Activated naive CD4-positive, alpha-beta T cell treated with anti-CD3 and anti-CD28 coated beads, Interleukin-2, amount 10 ng/mL, durations not matched to agents 7 days and 5 days (primary cell): ENCODE data around the gene KLHL41.
"Not testable (repeated sequence)": the region's sequence is repeated elsewhere in the genome, so short reads cannot be mapped to it uniquely, and the experiment has no call there.

Experiments used
- CTCF ChIA-PET: fragments of 350-600 bp; sonication (Branson Sonifier 250); formaldehyde crosslinking; loops from one replicate; lab custom pipeline; 2021; ENCODE audit warnings: antibody characterized with exemption; lab: Charles Lee
- DNase-seq: peaks from one replicate; pipeline ENCODE4 v3.0.0-alpha.2; 2020
- H3K27ac Mint-ChIP-seq: one replicate; pipeline ENCODE4 v1.8.0; 2021; ENCODE audit warnings: mild to moderate bottlenecking, moderate library complexity, mixed read lengths
- H3K27me3 Mint-ChIP-seq: one replicate; pipeline ENCODE4 v1.8.0; 2021; ENCODE audit warnings: mild to moderate bottlenecking, mixed read lengths
- H3K36me3 Mint-ChIP-seq: one replicate; pipeline ENCODE4 v1.8.0; 2021; ENCODE audit warnings: mixed read lengths
- H3K4me1 Mint-ChIP-seq: one replicate; pipeline ENCODE4 v1.8.0; 2021; ENCODE audit warnings: mixed read lengths
- H3K4me3 Mint-ChIP-seq: one replicate; pipeline ENCODE4 v1.8.0; 2021; ENCODE audit warnings: mild to moderate bottlenecking, moderate library complexity, mixed read lengths
- H3K9me3 Mint-ChIP-seq: one replicate; pipeline ENCODE4 v1.8.0; 2021; ENCODE audit warnings: mixed read lengths

KLHL41 gene

DNA sequence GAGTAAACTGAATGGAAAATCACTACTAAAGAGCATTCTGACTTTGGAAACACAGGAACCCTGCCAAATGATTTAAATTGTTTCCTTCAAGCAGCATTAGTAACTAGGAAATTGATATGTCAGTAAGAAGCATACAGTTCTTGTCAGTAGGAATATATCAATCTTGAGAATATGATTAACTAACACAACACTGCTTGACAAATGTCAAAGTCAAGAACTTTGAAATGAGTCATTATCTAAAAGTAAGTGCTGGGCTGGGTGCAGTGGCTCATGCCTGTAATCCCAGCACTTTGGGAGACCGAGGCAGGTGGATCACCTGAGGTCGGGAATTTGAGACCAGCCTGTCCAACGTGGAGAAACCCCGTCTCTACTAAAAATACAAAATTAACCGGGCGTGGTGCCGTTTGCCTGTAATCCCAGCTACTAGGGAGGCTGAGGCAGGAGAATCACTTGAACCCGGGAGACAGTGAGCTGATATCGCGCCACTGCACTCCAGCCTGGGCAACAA, 7.0 kb downstream of the KLHL41 start:
- not testable (repeated sequence) for H3K27ac Mint-ChIP-seq, DNase-seq, H3K36me3 Mint-ChIP-seq, H3K4me1 Mint-ChIP-seq, H3K4me3 Mint-ChIP-seq, H3K27me3 Mint-ChIP-seq, H3K9me3 Mint-ChIP-seq
- CTCF ChIA-PET: interaction anchor here (1.5 kb wide), 1 partner anchor 9 kb away, joined by 3 read pairs; no protein-coding TSS in a partner anchor

GRCh38 chr2:169520896-169521295, 11.4 kb downstream of the KLHL41 start:
- Mint-ChIP-seq H3K27ac (no peak overlapping the region), H3K9me3 (no peaks in the 10 kb centered on the region), H3K4me3 (no peak overlapping the region), H3K36me3 (no peaks in the 10 kb centered on the region), H3K27me3 (no peaks in the 10 kb centered on the region), H3K4me1 (no peaks in the 10 kb centered on the region)
- CTCF ChIA-PET: no interaction called here
- no peak for DNase-seq

- Mint-ChIP-seq H3K9me3 (no peaks in the 10 kb centered on the region), H3K4me3 (no peak overlapping the region), H3K27ac (no peak overlapping the region), H3K36me3 (peaks cover 2% of the 10 kb centered on the region), H3K4me1 (no peaks in the 10 kb centered on the region), H3K27me3 (no peaks in the 10 kb centered on the region)
- CTCF ChIA-PET: no interaction called here
- DNase-seq: no peak
Observed at GRCh38 chr2:169523681-169524080, 14.2 kb downstream of the KLHL41 start.

DNA sequence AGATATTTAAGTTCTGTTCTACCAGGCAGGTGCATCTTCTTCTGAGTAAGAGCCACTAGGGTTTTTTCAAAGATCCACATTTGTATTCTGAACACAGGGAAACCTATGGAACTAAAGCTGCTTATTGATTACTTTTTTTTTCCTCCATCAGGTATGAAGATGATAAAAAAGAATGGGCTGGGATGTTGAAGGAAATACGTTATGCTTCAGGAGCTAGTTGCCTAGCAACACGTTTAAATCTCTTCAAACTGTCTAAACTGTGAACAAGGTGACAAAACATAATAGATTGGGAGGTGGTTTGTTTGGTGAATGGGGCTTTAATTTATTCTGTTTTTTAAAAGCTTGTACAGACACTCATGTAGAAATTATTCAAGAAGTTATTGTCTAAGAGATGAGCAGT, 15.9 kb downstream of the KLHL41 start:
- Mint-ChIP-seq H3K4me1 (no peaks in the 10 kb centered on the region), H3K27me3 (no peaks in the 10 kb centered on the region), H3K4me3 (no peak overlapping the region), H3K36me3 (peaks cover 11% of the 10 kb centered on the region), H3K9me3 (no peaks in the 10 kb centered on the region), H3K27ac (no peak overlapping the region)
- no peak for DNase-seq
- CTCF ChIA-PET: interaction anchor here (0.8 kb wide), 1 partner anchor 9 kb away, joined by 3 read pairs; no protein-coding TSS in a partner anchor

GRCh38 chr2:169526451-169526850, 16.9 kb downstream of the KLHL41 start:
- Mint-ChIP-seq H3K27ac (no peak overlapping the region), H3K4me3 (no peak overlapping the region), H3K27me3 (no peaks in the 10 kb centered on the region), H3K4me1 (no peaks in the 10 kb centered on the region), H3K9me3 (no peaks in the 10 kb centered on the region), H3K36me3 (peaks cover 11% of the 10 kb centered on the region)
- CTCF ChIA-PET: no interaction called here
- no peak for DNase-seq

DNA sequence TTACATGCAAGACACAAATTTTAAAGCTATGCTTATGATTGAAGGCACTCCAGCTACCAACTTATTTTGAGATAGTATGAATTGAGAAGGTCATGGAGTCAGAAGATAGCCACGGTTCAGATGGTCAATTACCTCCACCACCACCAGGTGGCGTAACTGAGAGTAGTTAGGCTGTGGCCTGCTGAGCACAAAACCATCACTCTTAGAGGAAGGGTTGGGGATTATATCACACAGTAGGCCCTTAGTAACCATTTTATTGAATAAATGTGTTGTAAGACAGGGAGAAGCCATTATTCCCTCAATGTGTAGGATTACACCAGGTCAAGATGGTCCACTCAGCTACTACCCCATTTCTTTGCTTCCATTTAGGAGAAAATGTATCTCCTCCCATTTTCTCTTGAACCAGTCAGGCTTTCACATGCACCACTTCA, 18.8 kb downstream of the KLHL41 start:
- CTCF ChIA-PET: interaction anchor here (0.6 to 1.3 kb wide), 4 partner anchors 12 to 1253 kb away, joined by 3 to 6 read pairs (median 3); no protein-coding TSS in a partner anchor
- Mint-ChIP-seq H3K4me3 (no peak overlapping the region), H3K9me3 (no peaks in the 10 kb centered on the region), H3K36me3 (peaks cover 11% of the 10 kb centered on the region), H3K27ac (no peak overlapping the region), H3K27me3 (no peaks in the 10 kb centered on the region), H3K4me1 (no peaks in the 10 kb centered on the region)
- DNase-seq: peak; percentile 82

- CTCF ChIA-PET: interaction anchor here (1.0 kb wide), 1 partner anchor 12 kb away, joined by 3 read pairs; no protein-coding TSS in a partner anchor
- H3K4me1 Mint-ChIP-seq, H3K4me3 Mint-ChIP-seq, H3K27ac Mint-ChIP-seq, H3K27me3 Mint-ChIP-seq, H3K9me3 Mint-ChIP-seq, DNase-seq: not testable (repeated sequence)
- H3K36me3 Mint-ChIP-seq: peaks cover 16% of the 10 kb centered on the region
Observed at GRCh38 chr2:169539460-169539859, 30.0 kb downstream of the KLHL41 start.

DNA sequence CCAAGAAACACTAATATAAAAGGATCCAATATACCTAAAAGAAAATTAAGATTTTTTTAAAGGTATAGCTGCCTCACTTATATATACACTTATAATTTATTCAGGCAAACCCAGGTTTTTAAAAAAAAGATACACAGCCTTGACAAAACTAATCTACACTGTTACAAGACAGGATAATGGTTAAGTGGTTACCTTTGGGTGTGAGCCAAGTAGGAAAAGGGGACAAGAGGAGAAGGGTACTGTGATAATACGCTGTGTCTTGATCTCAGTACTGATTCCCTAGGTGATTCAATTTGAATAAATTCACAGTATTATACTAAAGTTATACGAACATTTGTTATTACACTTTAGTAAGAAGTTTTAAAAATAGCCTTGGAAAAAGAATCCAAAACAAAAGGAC, 30.6 kb downstream of the KLHL41 start:
- H3K4me3 Mint-ChIP-seq: no peak overlapping the region

GRCh38 chr2:169542433-169542832, 32.9 kb downstream of the KLHL41 start:
- no peak for DNase-seq
- Mint-ChIP-seq H3K4me1 (no peaks in the 10 kb centered on the region), H3K9me3 (no peaks in the 10 kb centered on the region), H3K27me3 (no peaks in the 10 kb centered on the region), H3K36me3 (peaks cover 14% of the 10 kb centered on the region), H3K27ac (no peak overlapping the region), H3K4me3 (no peak overlapping the region)
- CTCF ChIA-PET: no interaction called here

More for the DNA sequence above, 30.6 kb downstream of the KLHL41 start:
- Mint-ChIP-seq H3K27me3 (no peaks in the 10 kb centered on the region), H3K9me3 (no peaks in the 10 kb centered on the region), H3K4me1 (no peaks in the 10 kb centered on the region), H3K27ac (no peak overlapping the region), H3K36me3 (peaks cover 16% of the 10 kb centered on the region)
- no peak for DNase-seq
- CTCF ChIA-PET: interaction anchor here (1.0 kb wide), 1 partner anchor 12 kb away, joined by 3 read pairs; no protein-coding TSS in a partner anchor

DNA sequence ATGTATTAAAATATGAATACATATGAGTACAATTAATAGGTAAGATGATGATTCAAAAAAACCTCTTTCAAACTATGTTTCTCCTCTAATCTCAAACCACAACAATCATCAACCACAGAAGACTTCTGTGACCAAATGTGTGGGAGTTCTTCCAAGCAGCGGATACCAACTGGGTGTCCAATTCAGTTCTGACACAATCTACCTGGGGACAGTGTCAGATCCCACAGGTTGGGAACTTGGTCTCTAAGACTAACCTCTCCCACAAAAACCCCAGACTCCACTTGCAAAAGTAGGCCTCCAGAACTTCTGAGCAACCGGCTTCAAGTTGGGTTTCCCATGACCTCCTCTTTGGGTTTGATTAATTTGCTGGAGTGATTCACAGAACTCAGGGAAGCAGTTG, 37.3 kb downstream of the KLHL41 start:
- no peak for DNase-seq
- Mint-ChIP-seq H3K36me3 (peaks cover 17% of the 10 kb centered on the region), H3K4me1 (no peaks in the 10 kb centered on the region), H3K9me3 (no peaks in the 10 kb centered on the region), H3K27ac (no peak overlapping the region), H3K4me3 (no peak overlapping the region), H3K27me3 (no peaks in the 10 kb centered on the region)
- CTCF ChIA-PET: no interaction called here

DNA sequence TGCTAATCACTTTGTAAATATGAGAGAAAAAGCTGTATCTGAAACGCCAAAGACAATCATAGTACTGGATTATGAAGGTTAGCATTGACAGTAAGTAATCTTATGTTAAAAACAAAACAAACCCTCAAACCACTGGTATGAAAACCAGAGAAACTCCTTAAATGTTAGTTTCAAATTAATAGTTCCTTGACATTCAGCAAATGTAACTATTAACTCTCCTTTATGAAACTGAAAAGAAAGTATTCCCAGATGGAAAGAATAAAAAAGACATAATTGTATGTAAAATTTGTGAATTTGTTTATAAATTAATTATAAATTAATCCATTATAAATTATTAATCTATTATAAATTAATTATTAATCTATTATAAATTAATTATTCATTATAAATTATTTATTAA, 51.9 kb downstream of the KLHL41 start:
- no peaks in the 10 kb centered on the region for H3K4me1 Mint-ChIP-seq
- no peaks in the 10 kb centered on the region for H3K27me3 Mint-ChIP-seq
- CTCF ChIA-PET: no interaction called here
- peak overlapping the region; percentile 37 for H3K27ac Mint-ChIP-seq
- no peaks in the 10 kb centered on the region for H3K9me3 Mint-ChIP-seq
- H3K4me3 Mint-ChIP-seq: no peak overlapping the region
- no peak for DNase-seq
- H3K36me3 Mint-ChIP-seq: peaks cover 27% of the 10 kb centered on the region

DNA sequence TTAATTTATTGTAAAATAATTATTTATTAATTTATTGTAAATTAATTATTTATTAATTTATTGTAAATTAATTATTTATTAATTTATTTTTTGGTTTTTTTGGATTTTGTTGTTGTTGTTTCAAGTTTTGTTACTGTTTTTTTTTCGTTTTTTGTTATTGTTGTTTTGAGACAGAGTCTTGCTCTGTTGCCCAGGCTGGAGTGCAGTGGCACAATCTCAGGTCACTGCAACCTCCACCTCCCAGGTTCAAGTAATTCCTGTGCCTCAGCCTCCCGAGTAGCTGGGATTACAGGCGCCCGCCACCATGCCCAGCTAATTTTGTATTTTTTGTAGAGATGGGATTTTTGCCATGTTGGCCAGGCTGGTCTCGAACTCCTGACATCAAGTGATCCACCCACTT, 52.6 kb downstream of the KLHL41 start:
- H3K27ac Mint-ChIP-seq, H3K4me1 Mint-ChIP-seq, H3K9me3 Mint-ChIP-seq, H3K4me3 Mint-ChIP-seq, H3K27me3 Mint-ChIP-seq, DNase-seq, CTCF ChIA-PET: not testable (repeated sequence)
- H3K36me3 Mint-ChIP-seq: peaks cover 27% of the 10 kb centered on the region

DNA sequence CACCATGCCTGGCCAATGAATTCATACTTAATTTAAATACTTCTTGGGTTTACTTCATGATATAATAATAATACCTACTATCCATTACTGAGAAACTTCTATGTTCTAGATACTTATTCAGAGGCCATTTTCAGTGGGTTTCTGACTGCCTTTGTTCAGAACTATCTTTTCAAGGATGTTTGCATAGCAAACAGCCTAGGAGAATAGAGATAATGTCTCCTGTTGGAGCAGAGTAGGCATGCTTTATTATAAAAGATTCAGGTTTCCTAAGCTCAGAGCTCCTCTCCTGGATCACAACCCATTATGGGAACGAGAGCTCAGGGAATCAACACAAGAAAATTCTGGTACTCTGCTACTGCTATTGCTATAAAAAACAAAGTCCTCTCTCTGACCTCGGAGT, 53.0 kb downstream of the KLHL41 start:
- DNase-seq: no peak
- Mint-ChIP-seq H3K27ac (no peak overlapping the region), H3K4me1 (no peaks in the 10 kb centered on the region), H3K9me3 (no peaks in the 10 kb centered on the region), H3K4me3 (no peak overlapping the region), H3K36me3 (peaks cover 28% of the 10 kb centered on the region), H3K27me3 (no peaks in the 10 kb centered on the region)
- CTCF ChIA-PET: no interaction called here

- Mint-ChIP-seq H3K36me3 (peaks cover 36% of the 10 kb centered on the region), H3K9me3 (no peaks in the 10 kb centered on the region), H3K27me3 (no peaks in the 10 kb centered on the region), H3K4me1 (peaks cover 13% of the 10 kb centered on the region), H3K27ac (no peak overlapping the region), H3K4me3 (no peak overlapping the region)
- CTCF ChIA-PET: interaction anchor here (0.6 to 1.0 kb wide), 2 partner anchors 19 to 435 kb away, joined by 3 to 4 read pairs; partner anchors contain the start of gene PPIG
- DNase-seq: no peak
Observed at GRCh38 chr2:169565686-169566085, 56.2 kb downstream of the KLHL41 start.

GRCh38 chr2:169569948-169570347, 60.4 kb downstream of the KLHL41 start:
- CTCF ChIA-PET: no interaction called here
- H3K27ac Mint-ChIP-seq: no peak overlapping the region
- no peak overlapping the region for H3K4me3 Mint-ChIP-seq
- no peaks in the 10 kb centered on the region for H3K27me3 Mint-ChIP-seq
- peaks cover 34% of the 10 kb centered on the region for H3K4me1 Mint-ChIP-seq
- DNase-seq: no peak
- no peaks in the 10 kb centered on the region for H3K9me3 Mint-ChIP-seq
- H3K36me3 Mint-ChIP-seq: peaks cover 30% of the 10 kb centered on the region
